Ishikawa (cell line): ENCODE data around the gene PTPRN2.

Experiments used
- EP300 ChIP-seq: IDR thresholded peaks from 2 replicates; pipeline ENCODE4 v1.6.1; 2012; ENCODE audit warnings: borderline replicate concordance
- TAF1 ChIP-seq: IDR thresholded peaks from 2 replicates; pipeline ENCODE4 v1.6.1; 2012; ENCODE audit warnings: low read depth, mild to moderate bottlenecking
- TF ChIP-seq, protein P1 (sequence below): IDR thresholded peaks from 2 replicates; pipeline ENCODE4 v1.6.1; 2012; ENCODE audit warnings: low read depth, mild to moderate bottlenecking
- TF ChIP-seq, protein P2 (sequence below): IDR thresholded peaks from 2 replicates; pipeline ENCODE4 v1.6.1; 2012

DNA sequence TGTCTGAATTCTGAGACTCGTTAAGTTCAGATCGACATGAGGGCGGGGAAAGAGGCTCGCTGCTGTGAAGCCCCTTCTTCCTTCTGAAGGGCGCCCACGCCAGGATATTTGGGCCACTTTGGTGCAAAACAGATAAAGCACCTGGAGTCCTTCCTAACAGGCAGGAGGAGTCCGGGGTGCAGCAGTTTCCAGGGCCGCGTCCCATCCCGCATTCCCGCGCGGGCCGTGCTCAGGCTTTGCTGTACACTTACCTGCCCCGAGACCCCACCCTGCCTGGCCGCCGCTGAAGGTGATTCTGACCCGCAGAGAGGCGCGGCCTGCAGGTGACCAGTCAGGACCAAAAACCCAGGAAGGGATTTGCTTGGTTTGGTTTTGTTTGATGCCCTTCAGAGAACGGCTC, 454.6 kb downstream of the PTPRN2 start:
- no peak for TF ChIP-seq TAF1
- TF ChIP-seq, protein P1, sequence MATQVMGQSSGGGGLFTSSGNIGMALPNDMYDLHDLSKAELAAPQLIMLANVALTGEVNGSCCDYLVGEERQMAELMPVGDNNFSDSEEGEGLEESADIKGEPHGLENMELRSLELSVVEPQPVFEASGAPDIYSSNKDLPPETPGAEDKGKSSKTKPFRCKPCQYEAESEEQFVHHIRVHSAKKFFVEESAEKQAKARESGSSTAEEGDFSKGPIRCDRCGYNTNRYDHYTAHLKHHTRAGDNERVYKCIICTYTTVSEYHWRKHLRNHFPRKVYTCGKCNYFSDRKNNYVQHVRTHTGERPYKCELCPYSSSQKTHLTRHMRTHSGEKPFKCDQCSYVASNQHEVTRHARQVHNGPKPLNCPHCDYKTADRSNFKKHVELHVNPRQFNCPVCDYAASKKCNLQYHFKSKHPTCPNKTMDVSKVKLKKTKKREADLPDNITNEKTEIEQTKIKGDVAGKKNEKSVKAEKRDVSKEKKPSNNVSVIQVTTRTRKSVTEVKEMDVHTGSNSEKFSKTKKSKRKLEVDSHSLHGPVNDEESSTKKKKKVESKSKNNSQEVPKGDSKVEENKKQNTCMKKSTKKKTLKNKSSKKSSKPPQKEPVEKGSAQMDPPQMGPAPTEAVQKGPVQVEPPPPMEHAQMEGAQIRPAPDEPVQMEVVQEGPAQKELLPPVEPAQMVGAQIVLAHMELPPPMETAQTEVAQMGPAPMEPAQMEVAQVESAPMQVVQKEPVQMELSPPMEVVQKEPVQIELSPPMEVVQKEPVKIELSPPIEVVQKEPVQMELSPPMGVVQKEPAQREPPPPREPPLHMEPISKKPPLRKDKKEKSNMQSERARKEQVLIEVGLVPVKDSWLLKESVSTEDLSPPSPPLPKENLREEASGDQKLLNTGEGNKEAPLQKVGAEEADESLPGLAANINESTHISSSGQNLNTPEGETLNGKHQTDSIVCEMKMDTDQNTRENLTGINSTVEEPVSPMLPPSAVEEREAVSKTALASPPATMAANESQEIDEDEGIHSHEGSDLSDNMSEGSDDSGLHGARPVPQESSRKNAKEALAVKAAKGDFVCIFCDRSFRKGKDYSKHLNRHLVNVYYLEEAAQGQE: no peak
- TF ChIP-seq, protein P2, sequence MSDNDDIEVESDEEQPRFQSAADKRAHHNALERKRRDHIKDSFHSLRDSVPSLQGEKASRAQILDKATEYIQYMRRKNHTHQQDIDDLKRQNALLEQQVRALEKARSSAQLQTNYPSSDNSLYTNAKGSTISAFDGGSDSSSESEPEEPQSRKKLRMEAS: no peak
- TF ChIP-seq EP300: no peak
